GM12801 (cell line): ENCODE measurements around the gene WDR54.

Experiments used
- CTCF ChIP-seq: IDR thresholded peaks from one replicate; pipeline ENCODE4 v1.5.1; 2011; ENCODE audit warnings: control low read depth; ENCODE audit not compliant: insufficient read length; ENCODE audit errors: extremely low read depth

WDR54 gene

GRCh38 chr2:74454654-74455511 lies 33.4 kb downstream of the WDR54 start, which contains the start of gene INO80B:
TSS of gene INO80B (plus strand) at chr2:74455087. CDS start at chr2:74455117, 30 bp downstream.
- no peak for TF ChIP-seq CTCF

GRCh38 chr2:74457129-74457548 lies 35.6 kb downstream of the WDR54 start:
- no peak for TF ChIP-seq CTCF

GRCh38 chr2:74457549-74458131 lies 36.1 kb downstream of the WDR54 start:
- TF ChIP-seq CTCF: no peak

- TF ChIP-seq CTCF: no peak
Measured at GRCh38 chr2:74458132-74458937, 36.8 kb downstream of the WDR54 start, which contains the start of gene WBP1. TSS of gene WBP1 (plus strand) at chr2:74458438. CDS start at chr2:74458603, 165 bp downstream.

- no peak for TF ChIP-seq CTCF
Measured at GRCh38 chr2:74458938-74459363, 37.4 kb downstream of the WDR54 start.

GRCh38 chr2:74461187-74462053 lies 39.9 kb downstream of the WDR54 start:
- no peak for TF ChIP-seq CTCF
